Smooth muscle cell of the umbilical artery (primary cell): ENCODE results near the gene VRK1. TPM values are rescaled to one million over a fixed set of nuclear protein-coding genes. Genes with fewer than 3 reads are reported as not detected.

Experiments
- total RNA-seq: library from RNA; depleted of rRNA; stranded (reverse); fragments of >200 nt; gene quantifications from 2 replicates; pipeline ENCODE4 v1.2.3, GENCODE V29; 2014

Gene VRK1, protein sequence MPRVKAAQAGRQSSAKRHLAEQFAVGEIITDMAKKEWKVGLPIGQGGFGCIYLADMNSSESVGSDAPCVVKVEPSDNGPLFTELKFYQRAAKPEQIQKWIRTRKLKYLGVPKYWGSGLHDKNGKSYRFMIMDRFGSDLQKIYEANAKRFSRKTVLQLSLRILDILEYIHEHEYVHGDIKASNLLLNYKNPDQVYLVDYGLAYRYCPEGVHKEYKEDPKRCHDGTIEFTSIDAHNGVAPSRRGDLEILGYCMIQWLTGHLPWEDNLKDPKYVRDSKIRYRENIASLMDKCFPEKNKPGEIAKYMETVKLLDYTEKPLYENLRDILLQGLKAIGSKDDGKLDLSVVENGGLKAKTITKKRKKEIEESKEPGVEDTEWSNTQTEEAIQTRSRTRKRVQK
- 26.4 and 27.5 TPM in 2 replicates for total RNA-seq

DNA sequence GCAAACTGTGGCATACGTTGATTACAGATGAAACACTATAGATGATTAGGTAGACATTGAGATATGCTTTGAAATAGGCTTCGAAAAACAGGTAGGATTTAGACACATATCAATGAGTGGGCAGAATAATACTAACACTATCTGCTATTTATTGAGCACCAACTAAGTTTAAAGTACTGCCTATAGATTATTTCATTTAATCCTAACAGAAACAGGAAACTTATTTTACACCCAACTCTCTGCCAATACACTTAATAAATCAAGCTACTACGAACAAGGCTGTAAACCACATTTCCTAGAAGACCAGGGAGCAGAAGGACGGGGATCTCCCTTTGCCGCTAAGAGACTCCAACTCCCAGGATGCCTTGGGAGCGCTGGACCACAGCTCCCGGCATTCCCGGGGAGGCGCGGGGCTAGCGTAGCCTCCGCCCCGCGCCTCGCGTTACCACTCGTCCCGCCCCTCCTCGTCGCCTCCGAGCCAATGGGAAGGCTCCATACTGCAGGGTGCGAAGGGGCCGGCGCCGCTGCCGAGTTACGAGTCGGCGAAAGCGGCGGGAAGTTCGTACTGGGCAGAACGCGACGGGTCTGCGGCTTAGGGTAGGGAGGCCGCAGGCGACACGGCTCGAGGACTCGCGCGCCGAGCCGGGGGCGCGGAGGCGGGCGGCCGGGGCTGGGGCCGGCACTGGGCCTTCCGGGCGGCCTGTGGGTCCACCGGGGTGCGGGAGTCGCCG, at the start of gene VRK1:
TSS of gene VRK1 (plus strand) at position 532 of the 731 bp plus-strand sequence. CDS start 36,090 bp downstream, outside the sequence.

